OCI-LY7 (cell line): ENCODE measurements around the gene INSC. TPM values are rescaled to one million over a fixed set of nuclear protein-coding genes. Genes with fewer than 3 reads are reported as not detected.

ENCODE experiments used
- BruUV-seq: library from RNA; stranded (reverse); fragments of 400-500 nt; replicated peaks from 2 replicates; lab custom pipeline; 2021; lab: Mats Ljungman, UMichigan
- CTCF ChIA-PET: fragments of 300-600 bp; sonication (Branson Sonifier 250); formaldehyde crosslinking; loops from one replicate; lab custom pipeline; 2022; ENCODE audit warnings: antibody characterized with exemption; ENCODE audit not compliant: unreplicated experiment; lab: Charles Lee
- POLR2A ChIA-PET: fragments of 300-600 bp; sonication (Branson Sonifier 250); formaldehyde crosslinking; loops from one replicate; lab custom pipeline; 2022; ENCODE audit warnings: antibody characterized with exemption; lab: Charles Lee
- DNase-seq: peaks from one replicate; pipeline ENCODE4 v3.0.0-alpha.2; 2015; ENCODE audit warnings: low spot score
- H2AFZ ChIP-seq: fragments of 200-600 bp; sonication (generic), shearing (Covaris generic); 2 replicates; pipeline ENCODE4 v1.6.1; 2014; ENCODE audit warnings: mild to moderate bottlenecking, antibody characterized with exemption, low read length, moderate library complexity
- H3K27ac ChIP-seq: fragments of 200-600 bp; sonication (generic); 2 replicates; pipeline ENCODE4 v1.5.1; 2014; ENCODE audit warnings: mixed run types, low read depth, mild to moderate bottlenecking, moderate library complexity, low read length, inconsistent platforms; ENCODE audit not compliant: poor library complexity, severe bottlenecking
- H3K36me3 ChIP-seq: fragments of 200-600 bp; sonication (generic); 2 replicates; pipeline ENCODE4 v1.6.1; 2014; ENCODE audit warnings: mild to moderate bottlenecking, antibody characterized with exemption, low read length, moderate library complexity, mixed read lengths; ENCODE audit not compliant: insufficient read depth
- H3K4me1 ChIP-seq: fragments of 200-600 bp; sonication (generic); 2 replicates; pipeline ENCODE4 v1.5.1; 2014; ENCODE audit warnings: mild to moderate bottlenecking, low read length; ENCODE audit not compliant: insufficient read depth, poor library complexity, severe bottlenecking
- H3K4me2 ChIP-seq: fragments of 200-600 bp; sonication (generic); 2 replicates; pipeline ENCODE4 v1.6.1; 2014; ENCODE audit warnings: mild to moderate bottlenecking, low read length
- H3K4me3 ChIP-seq: fragments of 200-600 bp; sonication (generic); 2 replicates; pipeline ENCODE4 v1.5.1; 2014; ENCODE audit warnings: mild to moderate bottlenecking, low read depth, low read length; ENCODE audit not compliant: poor library complexity, severe bottlenecking
- H3K79me2 ChIP-seq: fragments of 200-600 bp; sonication (generic); 2 replicates; pipeline ENCODE4 v1.6.1; 2016; ENCODE audit warnings: low read depth, mild to moderate bottlenecking, low read length, moderate library complexity, mixed read lengths; ENCODE audit not compliant: insufficient read depth
- H3K9me2 ChIP-seq: fragments of 200-600 bp; sonication (generic); 2 replicates; pipeline ENCODE4 v1.6.1; 2016; ENCODE audit warnings: mild to moderate bottlenecking, low read length, mixed read lengths; ENCODE audit not compliant: insufficient read depth
- H3K9me3 ChIP-seq: fragments of 200-600 bp; sonication (generic); 2 replicates; pipeline ENCODE4 v1.6.1; 2014; ENCODE audit warnings: mild to moderate bottlenecking, mixed run types, low read length, mixed read lengths
- H4K20me1 ChIP-seq: fragments of 200-600 bp; sonication (generic); 2 replicates; pipeline ENCODE4 v1.6.1; 2014; ENCODE audit warnings: mild to moderate bottlenecking, antibody characterized with exemption, low read length, moderate library complexity, mixed read lengths; ENCODE audit not compliant: insufficient read depth
- EZH2phosphoT487 ChIP-seq: fragments of 200-600 bp; sonication (generic); IDR thresholded peaks from 2 replicates; pipeline ENCODE4 v1.6.1; 2018; ENCODE audit warnings: low read depth, borderline replicate concordance, mild to moderate bottlenecking, mixed run types, antibody characterized with exemption, low read length, moderate library complexity, mixed read lengths
- intact Hi-C: fragments of 100-400 bp; cut with micrococcal nuclease; formaldehyde crosslinking; loops from one replicate; pipeline ENCODE4 v1.10.0; 2022; ENCODE audit not compliant: unreplicated experiment
- total RNA-seq, 2 experiments: library from RNA; depleted of rRNA in 1 of 2; stranded (reverse); fragments of >200 nt in 1 of 2; shearing (Covaris generic) in 1 of 2; gene quantifications; 2 replicates each; pipeline ENCODE4 v1.2.3, GENCODE V29; 2014 to 2022
- TF ChIP-seq, protein P1 (sequence below): fragments of 200-600 bp; sonication (generic); conservative IDR thresholded peaks from 2 replicates; pipeline ENCODE4 v1.5.1; 2014; ENCODE audit warnings: mild to moderate bottlenecking, antibody characterized with exemption, low read length, moderate library complexity, mixed read lengths

INSC gene
- total RNA-seq, 2 experiments from 2014 or later, result not detected

DNA sequence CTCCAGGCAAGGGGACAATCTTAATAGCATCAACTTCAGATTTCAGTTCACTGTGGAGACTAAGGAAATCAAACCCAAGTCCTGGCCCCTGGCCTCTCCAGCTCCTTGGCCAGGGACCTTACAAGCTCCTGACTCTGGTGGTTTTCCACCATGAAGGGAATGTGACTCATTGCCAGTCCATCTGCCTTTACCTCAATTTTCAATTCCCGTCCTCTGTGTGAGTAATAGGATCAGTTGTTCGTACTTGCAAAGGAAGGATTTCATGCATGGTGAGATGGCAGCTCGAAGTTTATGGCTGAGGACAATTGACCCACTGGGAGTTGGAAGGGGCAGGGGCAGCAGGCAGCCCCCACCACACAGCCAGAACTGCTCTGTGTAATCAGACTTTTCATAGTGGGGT lies 42.5 kb downstream of the INSC start:
- no peaks in the 10 kb centered on the region for H3K79me2 ChIP-seq
- ChIA-PET POLR2A (interaction anchor here (1.6 kb wide), 1 partner anchor 40 kb away, joined by 3 read pairs; no protein-coding TSS in a partner anchor), CTCF (no interaction called here)
- H3K4me1 ChIP-seq, result no peaks in the 10 kb centered on the region
- H3K36me3 ChIP-seq, result no peaks in the 10 kb centered on the region
- H2AFZ ChIP-seq, result no peak overlapping the region
- TF ChIP-seq EZH2phosphoT487, result no peak
- TF ChIP-seq, protein P1, sequence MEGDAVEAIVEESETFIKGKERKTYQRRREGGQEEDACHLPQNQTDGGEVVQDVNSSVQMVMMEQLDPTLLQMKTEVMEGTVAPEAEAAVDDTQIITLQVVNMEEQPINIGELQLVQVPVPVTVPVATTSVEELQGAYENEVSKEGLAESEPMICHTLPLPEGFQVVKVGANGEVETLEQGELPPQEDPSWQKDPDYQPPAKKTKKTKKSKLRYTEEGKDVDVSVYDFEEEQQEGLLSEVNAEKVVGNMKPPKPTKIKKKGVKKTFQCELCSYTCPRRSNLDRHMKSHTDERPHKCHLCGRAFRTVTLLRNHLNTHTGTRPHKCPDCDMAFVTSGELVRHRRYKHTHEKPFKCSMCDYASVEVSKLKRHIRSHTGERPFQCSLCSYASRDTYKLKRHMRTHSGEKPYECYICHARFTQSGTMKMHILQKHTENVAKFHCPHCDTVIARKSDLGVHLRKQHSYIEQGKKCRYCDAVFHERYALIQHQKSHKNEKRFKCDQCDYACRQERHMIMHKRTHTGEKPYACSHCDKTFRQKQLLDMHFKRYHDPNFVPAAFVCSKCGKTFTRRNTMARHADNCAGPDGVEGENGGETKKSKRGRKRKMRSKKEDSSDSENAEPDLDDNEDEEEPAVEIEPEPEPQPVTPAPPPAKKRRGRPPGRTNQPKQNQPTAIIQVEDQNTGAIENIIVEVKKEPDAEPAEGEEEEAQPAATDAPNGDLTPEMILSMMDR, result no peak
- no peaks in the 10 kb centered on the region for H4K20me1 ChIP-seq
- no peaks in the 10 kb centered on the region for H3K9me3 ChIP-seq
- BruUV-seq, result no TSS peak
- H3K4me2 ChIP-seq, result no peak overlapping the region
- intact Hi-C loops, result no loop called here
- no peak overlapping the region for H3K27ac ChIP-seq
- no peaks in the 10 kb centered on the region for H3K9me2 ChIP-seq
- no peak for DNase-seq
- H3K4me3 ChIP-seq, result no peak overlapping the region

GRCh38 chr11:15157606-15158137 lies 42.9 kb downstream of the INSC start:
- Histone ChIP-seq H3K79me2 (no peaks in the 10 kb centered on the region), H3K9me3 (no peaks in the 10 kb centered on the region), H3K4me2 (no peak overlapping the region), H3K9me2 (no peaks in the 10 kb centered on the region), H3K4me1 (no peaks in the 10 kb centered on the region), H4K20me1 (no peaks in the 10 kb centered on the region), H3K27ac (no peak overlapping the region), H3K36me3 (no peaks in the 10 kb centered on the region), H2AFZ (no peak overlapping the region), H3K4me3 (no peak overlapping the region)
- ChIA-PET POLR2A (interaction anchor here (1.6 kb wide), 1 partner anchor 39 kb away, joined by 3 read pairs; no protein-coding TSS in a partner anchor), CTCF (no interaction called here)
- intact Hi-C loops, result no loop called here
- BruUV-seq, result no TSS peak
- no peak for TF ChIP-seq EZH2phosphoT487
- TF ChIP-seq, protein P1, result no peak
- DNase-seq, result no peak

- H2AFZ ChIP-seq, result no peak overlapping the region
- no TSS peak for BruUV-seq
- no peak overlapping the region for H3K4me2 ChIP-seq
- H4K20me1 ChIP-seq, result no peaks in the 10 kb centered on the region
- ChIA-PET POLR2A (interaction anchor here (1.3 kb wide), 1 partner anchor 53 kb away, joined by 3 read pairs; no protein-coding TSS in a partner anchor), CTCF (interaction anchor here (1.3 kb wide), 1 partner anchor 9 kb away, joined by 3 read pairs; no protein-coding TSS in a partner anchor)
- TF ChIP-seq, protein P1, result no peak
- TF ChIP-seq EZH2phosphoT487, result no peak
- no peaks in the 10 kb centered on the region for H3K9me3 ChIP-seq
- no peaks in the 10 kb centered on the region for H3K79me2 ChIP-seq
- intact Hi-C loops, result loop anchor here (1.0 kb wide), 1 partner anchor 57 kb away; no protein-coding TSS in a partner anchor
- H3K4me1 ChIP-seq, result no peaks in the 10 kb centered on the region
- H3K27ac ChIP-seq, result no peak overlapping the region
- no peaks in the 10 kb centered on the region for H3K9me2 ChIP-seq
- no peaks in the 10 kb centered on the region for H3K36me3 ChIP-seq
- DNase-seq, result no peak
- no peak overlapping the region for H3K4me3 ChIP-seq
Observed at GRCh38 chr11:15158351-15159015, 43.8 kb downstream of the INSC start.
